AG08396 (cell line): ENCODE measurements around the gene ZNF536.

Experiments used
- DNase-seq: peaks from one replicate; pipeline ENCODE4 v3.0.0; 2012; ENCODE audit warnings: low spot score, mixed read lengths

ZNF536 gene

DNA sequence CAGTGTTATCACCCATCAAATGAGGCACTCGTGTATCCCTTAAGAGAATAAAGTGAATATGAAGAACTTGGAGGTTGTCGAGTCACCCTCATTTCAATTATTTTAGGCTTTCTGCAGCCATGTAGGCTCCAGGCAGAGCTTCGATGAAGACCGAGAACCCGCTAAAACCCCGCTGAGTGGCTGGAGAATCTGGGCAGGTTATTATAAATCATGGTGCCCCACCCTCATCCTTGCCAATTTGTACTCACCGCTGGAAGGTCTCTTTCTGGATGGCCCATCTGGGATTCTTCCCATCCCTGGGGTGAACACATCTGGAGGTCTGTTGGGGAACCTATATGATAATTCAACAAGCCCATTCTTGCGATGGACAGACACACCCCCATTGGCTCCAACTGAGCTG lies 190.8 kb downstream of the ZNF536 start:
- DNase-seq, result no peak

DNA sequence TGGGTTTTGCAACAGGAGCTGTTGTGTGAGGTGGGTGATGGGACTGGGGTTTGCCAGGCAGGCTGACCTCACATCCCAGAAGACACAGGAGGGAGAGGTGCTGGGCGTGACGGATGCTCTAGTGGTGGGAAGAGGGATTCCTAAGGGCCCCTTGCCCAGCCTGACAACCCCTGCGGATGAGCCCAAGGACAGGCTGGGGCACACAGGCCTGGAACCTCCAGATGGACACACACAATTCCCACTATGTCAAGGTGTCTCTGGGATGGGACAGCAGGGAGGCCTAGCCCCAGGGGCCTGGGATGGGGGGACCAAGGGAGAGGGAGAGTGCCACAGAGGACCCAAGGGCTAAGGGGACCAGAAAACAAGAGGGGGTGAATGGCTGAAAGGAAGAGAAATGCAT lies 191.5 kb downstream of the ZNF536 start:
- no peak for DNase-seq

DNA sequence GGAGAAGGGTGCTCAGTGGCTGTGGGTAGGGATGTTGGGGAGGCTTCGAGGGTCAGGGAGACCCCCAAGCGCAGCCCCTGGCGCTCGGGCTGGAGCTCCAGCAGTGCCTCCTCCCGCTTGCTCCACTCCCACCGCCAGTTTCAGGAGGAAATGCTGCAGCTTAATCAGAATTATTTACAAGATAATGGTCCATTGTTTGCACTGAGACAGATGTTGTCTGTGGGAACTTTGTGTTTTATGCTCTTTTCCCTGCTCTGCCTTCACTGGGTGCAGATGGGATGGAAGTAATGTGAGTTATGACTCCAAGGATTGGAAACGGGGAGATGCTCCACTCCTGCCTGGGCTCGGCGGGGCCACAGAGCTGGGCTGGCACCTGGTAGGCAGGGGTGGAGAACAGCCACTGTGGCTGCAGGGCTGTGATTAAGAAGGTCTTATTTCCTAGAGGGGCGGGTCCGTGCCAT lies 192.4 kb downstream of the ZNF536 start:
- DNase-seq, result no peak

DNA sequence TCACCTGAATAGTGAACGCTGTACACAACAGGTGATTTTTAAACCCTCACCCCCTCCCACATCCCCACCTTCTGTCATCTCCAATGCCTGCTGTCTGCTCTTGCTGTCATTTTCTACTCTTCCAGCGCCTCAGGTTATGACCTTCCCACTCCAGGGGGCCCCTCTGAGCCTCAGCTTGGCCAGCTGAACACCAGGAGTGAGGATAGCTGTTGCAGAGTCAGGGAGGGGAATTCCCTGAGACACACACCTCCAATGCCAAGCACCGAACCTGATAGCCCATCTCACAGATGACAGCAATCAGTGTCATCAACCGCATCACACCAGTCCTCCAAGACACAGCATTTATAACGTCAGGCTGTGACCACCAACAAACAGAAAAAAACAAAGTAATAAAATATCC lies 193.5 kb downstream of the ZNF536 start:
- no peak for DNase-seq

DNA sequence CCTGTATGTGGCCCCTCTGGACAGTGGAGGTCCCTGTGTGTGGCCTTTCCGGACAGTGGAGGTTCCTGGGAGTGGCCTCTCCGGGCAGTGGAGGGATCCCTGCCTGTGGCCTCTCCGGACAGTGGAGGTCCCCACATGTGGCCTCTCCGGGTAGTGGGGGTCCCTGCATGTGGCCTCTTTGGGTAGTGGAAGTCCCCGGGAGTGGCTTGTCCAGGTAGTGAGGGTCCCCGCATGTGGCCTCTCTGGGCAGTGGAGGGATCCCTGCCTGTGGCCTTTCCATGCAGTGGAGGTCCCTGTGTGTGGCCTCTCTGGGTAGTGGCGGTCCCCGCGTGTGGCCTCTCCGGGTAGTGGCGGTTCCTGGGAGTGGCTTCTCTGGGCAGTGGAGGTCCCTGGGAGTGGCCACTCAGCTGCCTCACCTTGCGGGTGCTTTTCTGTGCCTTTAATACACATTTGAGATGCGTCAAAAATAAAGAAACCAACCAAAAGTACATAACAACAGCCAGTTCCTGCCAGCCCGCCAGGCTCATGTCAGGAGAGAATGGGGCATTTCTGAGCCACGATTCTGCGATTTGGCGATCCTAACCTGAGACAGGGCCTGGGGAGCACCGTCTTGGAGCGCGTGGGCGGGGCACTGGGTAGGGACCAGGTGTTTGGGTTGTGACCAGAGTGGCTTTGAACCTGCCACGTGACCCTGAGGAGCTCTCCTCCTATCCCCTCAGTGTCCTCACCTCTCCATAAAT lies 194.7 kb downstream of the ZNF536 start:
- DNase-seq, result no peak

DNA sequence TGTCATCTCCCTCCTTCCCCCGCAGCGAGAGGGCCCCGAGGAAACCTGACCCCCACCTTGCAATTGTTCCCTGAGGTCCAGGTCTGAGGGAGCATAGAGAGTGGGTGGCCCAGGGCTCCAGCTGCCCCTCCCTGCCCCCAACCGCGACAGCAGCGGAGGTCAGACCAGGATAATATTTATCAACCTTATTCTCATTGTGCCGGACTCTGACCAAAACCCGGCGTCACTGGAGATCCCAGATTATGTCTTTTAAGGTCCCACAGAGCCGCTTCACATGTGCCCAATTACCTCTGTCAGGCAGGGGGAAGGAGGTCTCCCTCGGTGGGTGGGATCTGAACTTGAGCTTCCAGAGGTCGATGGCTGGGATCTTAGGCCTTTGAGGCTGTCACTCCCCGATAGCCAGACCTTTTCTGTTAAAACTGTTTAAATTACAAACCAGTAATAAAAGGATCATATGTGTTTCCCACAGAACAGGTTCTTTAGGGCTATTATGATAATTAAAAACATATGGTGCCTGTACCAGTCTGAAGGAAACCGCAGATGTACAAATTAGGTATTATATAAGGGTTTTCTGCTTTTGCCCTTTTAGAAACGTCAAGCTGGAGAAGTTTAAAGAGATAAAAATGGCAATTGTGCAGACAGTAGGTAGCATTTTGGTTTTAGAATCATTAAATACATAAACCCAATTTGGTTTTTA lies 195.5 kb downstream of the ZNF536 start:
- DNase-seq, result no peak

DNA sequence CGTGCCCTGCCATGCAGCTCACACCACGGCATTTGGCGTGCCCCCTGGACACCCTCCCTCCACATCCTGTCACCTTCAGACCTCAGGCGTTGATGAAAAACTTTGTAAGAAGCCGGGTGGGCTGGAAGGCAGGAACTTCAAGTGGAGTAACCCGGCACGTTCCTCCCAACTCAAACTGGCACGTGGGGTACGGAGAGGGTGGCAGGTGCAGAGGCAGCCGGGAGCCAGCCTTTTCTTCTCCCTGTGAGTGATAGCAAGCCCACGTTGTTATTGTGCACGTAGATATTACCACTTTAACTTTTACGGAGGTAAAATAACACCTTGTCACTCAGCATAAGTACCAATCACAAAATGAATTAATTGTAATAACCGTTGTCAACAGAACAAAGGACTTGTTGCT lies 198.0 kb downstream of the ZNF536 start:
- DNase-seq, result no peak

DNA sequence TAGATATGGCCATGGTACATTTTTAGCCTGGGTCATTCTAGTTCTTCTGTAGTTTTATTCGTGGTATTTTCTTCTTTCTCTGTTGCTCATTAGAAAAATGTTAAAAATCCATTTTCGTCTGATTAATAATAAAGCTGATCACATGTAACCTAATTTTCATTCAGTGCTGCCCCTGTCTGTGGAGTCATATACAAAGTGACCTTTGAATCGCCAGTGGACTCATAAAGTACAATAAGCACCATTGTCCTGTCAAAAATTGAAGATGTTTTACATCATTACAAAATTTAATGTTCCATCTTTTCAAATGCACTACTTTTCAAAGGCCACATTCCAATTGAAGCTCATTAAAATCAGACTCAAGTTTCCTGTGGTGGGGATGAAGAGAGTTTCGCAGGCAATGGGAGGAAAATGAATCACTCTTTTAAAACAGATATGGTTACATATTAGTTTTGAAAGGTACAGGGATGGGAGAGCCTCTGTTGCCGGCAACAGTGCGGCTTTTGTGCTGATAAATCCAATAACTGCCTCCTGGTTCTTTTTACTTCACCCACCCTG lies 205.4 kb downstream of the ZNF536 start:
- no peak for DNase-seq

DNA sequence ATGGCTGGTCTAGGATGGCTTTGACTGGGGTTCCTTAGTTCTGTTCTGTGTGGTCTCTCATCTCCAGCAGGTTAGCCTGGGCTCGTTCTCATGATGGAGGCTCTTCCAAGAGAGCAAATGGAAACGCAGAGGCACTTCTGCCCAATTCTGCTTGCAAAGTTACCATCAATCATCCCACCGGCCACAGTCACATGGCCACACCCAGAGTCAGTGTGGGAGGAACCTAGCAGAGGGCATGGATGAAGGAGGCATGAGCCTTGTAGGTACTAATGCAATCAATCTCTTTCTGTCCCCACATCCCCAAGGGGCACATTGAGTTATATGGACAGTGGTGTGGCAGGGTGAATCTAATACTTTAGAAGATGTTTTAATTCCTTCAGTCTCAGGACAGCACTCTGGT lies 207.2 kb downstream of the ZNF536 start:
- DNase-seq, result no peak

DNA sequence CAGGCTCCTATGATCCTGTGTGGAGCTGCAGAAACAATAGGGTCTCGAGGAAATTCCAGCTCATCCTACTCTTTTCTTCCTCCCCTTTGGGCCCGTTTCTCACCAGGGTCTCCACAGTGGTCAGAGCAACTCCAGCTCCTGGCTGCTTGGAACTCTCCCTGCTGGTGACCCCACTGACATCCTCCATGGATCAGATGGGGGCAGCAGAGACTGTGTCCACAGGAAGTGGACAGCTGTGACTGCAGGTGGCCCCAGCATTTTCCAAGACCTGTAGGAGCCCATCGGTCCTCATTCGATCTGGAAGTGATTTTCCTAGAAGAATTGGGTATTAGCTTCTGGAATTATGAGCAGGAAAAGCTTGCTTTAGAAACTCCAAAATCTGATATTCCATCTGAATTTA lies 208.5 kb downstream of the ZNF536 start:
- DNase-seq, result no peak

DNA sequence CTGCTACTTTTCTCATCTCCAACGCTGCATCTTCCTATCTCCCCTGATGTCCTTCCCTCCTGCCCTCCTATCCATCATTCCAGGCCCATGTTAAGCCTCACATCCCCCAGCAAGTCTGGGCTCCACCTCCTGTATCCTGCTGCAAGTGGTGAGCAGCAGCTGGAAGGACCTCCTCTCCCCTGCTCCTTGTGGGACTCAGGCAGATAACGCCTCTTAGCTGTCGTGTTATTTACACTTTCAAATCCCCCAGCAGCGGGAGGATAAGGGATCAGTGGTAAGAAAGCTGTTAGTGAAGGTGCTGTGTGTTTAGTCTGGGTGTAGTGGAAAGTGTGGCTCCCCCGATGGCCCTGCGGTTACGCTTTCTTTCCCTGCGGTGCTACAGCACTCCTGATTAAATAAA lies 211.9 kb downstream of the ZNF536 start:
- no peak for DNase-seq

DNA sequence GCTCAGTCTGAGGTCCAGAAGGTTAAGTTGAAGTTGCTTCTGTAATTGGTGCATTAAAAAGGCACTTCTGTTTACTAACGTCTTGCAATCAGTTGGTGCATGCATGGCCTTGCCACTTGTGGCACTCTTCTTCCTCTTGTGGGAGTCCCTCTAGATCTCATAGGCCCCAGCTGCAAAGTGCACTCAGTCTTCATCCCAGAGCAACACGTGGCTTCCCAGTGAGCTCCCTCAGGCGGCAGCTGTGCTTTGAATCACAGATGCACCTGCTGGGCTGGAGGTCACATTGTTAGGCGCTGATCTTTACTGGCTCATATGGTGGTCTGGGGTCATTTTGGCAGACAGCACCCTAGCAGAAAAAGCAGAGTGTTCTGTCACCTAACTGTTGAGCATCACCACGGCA lies 215.7 kb downstream of the ZNF536 start:
- DNase-seq, result no peak

DNA sequence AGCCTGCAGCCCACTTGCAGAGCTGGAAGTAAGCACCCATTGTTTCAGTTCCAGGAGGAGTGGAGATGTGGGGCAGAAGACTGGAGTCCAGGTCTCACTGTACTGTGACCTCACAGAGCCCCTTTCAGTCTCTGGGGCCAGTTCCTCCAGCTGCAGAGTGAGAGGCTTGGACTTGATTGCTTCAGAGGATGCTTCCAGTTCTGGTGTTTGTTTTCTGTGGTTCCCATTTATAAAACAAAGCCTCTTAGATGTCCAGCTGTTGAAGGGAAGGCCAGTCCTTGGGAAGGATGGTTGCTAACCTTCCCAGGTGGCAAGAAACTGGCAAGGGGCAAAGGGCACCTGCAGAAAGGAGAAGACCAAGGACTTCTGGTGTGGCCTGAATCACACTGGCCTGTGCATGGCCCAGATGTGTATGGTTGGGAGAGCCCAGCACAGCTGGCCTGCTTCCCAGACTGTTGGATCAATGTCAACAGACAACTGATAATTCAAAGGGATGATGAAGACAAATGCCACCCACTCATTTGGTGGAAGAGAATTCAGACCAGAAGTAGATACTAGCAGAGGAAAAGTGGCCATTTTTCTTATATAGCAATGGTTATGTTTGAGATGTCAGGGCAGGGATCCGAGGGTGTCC lies 218.5 kb downstream of the ZNF536 start:
- DNase-seq, result no peak

DNA sequence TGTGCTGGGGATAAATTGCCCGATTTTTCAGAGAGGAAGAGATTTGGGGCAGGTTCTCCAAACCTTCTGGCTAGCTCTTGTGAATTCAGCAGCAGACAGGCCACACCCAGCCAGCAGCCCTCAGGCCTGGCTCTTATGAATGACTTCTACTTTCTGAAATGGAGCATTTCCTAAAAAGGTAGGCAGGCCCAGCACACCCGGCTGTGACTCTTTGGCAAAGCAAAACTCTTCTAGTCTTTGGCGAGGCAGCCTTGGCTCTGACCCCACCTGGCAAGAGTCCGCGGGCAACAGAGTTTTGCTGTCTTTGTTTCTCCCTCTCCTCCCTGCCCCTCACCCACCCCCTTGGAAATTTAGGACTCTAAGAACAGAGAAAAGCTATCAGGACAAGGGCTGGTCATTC lies 221.2 kb downstream of the ZNF536 start:
- no peak for DNase-seq

DNA sequence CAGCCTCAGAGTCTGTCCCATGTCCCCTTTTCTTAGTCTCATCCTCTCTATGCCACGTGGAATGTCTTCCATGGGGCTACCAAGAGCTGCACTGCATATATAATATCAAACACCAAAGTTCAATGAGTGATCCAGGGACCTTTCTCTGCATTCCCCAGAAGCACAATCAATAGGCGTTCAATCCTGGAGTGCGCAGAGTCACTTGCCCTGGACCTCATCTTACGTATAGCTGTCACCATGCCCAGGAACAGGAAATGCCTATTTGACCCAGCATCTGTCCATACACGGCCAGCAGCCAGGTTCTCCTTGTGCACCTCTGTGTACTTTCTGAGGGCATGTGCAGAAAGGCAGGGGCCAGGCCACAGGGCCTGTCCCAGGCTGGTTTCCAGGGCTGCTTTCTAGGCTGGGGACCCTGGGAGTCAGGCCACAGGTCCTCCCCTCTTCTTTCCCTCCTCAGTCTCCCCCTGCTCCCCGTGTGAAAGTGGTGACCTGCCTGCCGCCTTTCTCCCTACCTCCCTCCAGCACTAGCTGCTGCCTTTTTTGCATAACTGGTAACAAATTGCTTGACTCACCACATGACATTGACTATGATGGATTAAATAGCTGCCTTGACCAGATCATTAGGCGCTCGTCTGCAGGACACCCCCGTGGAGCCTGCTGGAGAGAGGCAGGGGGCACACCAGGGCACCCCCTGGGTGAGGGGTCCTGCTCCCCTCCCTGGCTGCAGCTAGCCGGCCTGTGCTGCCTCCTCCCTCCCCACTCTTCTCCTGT lies 222.0 kb downstream of the ZNF536 start:
- DNase-seq, result no peak

DNA sequence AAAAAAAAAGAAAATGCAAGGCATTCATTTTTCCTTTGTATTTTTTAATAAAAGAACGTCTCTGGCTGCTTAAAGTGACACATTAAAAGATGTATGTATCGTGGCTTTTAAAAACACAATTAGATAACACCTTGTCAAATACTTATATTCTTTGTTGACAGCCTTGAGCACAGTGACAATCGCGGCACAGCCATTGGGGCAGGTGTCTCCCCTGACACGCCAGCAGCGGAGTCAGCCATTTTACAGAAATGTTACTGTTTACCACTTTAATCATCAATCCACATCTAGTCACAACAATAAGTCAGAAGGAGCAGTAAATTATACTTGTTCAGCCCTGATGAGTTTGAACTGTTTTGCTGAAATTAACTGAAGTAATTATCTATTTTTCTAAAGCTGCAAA lies 224.1 kb downstream of the ZNF536 start:
- DNase-seq, result no peak

DNA sequence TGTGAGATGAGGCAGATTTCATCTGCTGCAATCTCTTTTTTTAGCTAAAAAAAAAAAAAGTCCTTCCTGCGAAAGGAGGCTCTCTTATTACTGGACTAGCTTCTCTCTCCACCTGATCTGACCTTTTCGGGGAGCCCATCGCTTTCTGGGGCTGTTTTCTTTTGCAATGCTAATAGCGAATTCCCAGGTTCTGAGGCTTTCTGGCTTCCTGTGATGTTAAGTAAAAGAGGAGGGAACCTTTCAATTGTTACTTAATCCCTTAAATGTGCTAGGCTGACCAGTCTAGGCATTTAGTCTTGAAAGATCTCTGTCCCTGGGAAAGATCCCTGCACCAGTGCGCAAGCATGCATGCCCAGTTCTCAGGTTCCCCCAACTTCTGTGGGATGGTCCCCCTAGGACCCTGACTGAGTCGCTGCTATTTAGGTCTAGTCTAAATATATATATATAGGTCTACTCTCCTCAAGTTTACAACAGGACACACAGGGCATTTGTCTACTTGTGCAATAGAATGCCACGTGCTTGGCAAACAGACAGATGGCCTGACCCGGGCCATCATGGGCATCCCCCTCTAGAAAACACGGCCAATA lies 224.7 kb downstream of the ZNF536 start:
- no peak for DNase-seq

DNA sequence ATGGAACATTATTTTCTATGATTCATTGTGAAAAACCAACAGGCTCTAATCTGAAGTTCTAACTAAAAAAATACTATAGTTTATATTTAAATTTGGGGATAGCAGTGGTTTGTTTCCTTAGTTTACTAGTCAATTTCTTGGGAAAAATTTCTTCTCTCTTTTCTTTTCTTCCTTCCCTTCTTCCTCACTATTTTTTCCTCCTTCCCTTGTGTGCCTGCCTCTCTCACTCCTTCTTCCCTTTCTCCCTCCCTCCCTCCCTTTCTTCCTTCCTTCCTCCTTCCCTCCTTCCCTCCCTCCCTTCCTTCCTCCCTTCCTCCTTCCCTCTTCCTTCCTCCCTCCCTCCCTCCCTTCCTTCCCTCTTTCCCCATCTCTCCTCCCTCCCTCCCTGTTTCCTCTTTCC lies 226.5 kb downstream of the ZNF536 start:
- DNase-seq, result no peak

DNA sequence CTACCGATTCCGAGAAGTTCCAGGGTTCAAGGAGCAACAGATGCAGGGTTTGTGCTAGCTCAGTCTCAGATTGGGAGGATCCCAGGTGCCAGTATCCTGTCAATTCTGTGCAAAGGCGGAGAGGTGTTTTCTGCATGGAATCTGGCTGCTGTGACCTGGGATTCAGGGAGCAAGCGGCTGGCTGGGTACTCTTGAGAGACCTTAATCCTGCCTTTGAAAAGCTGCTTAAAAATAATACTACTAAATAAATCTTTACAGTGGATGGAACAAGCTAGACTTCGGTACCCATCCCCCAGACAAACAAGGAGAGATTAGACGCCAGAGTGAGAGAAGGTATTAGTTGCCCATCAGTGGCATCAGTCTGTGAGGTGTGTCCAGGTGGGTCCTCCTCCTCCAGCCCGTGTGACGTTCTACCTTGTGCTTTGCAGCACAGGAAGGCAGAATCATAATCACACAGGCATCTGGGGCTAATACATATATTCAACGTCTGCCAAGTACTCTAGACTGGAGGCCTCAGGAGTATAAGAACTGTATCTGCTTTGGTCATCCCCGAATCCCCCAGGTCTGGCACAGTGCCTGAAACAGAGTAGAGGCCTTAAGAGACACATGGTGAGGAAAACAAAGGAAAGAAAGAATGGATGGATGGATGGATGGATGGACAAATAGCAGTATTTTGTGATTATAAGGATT lies 230.6 kb downstream of the ZNF536 start:
- DNase-seq, result no peak

DNA sequence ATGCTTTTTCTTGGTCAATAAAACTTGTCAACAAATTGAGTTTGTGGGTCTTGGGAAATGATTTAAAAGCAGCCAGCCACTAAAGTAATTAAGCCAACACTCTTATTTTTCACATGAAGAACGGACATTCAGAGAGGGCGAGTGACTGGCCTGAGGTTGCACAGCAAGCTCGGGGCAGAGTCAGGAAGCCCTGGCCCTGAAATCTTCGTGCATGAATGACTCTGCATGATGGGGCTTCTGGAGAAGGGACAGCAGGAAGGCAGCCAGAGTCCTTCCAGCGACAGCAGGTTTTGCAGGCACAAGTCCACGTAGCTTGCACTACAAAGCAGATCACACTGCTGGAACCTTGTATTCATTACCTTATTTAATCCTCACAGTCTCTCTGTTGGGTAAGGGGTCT lies 232.5 kb downstream of the ZNF536 start:
- DNase-seq, result no peak

DNA sequence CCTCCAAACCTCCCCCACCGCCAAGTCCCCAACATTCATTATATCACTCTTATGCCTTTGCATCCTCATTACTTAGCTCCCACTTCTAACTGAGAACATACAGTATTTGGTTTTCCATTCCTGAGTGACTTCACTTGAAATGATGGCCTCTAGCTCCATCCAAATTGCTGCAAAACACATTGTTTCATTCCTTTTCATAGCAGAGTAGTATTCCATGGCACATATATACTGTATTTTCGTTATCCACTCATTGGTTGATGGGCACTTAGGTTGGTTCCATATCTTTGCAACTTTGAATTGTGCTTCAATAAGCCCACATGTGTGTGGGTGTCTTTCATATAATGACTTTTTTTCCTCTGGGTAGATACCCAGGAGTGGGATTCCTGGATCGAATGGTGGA lies 233.1 kb downstream of the ZNF536 start:
- no peak for DNase-seq
